NCI-H1694 treated with DMSO at 0.1 percent for 48 hours (cell line): ENCODE measurements around the gene BCL2L13.

Source experiments
- DNase-seq: peaks from one replicate; lab custom pipeline; 2025; lab: John Stamatoyannopoulos, UW

BCL2L13 gene

DNA sequence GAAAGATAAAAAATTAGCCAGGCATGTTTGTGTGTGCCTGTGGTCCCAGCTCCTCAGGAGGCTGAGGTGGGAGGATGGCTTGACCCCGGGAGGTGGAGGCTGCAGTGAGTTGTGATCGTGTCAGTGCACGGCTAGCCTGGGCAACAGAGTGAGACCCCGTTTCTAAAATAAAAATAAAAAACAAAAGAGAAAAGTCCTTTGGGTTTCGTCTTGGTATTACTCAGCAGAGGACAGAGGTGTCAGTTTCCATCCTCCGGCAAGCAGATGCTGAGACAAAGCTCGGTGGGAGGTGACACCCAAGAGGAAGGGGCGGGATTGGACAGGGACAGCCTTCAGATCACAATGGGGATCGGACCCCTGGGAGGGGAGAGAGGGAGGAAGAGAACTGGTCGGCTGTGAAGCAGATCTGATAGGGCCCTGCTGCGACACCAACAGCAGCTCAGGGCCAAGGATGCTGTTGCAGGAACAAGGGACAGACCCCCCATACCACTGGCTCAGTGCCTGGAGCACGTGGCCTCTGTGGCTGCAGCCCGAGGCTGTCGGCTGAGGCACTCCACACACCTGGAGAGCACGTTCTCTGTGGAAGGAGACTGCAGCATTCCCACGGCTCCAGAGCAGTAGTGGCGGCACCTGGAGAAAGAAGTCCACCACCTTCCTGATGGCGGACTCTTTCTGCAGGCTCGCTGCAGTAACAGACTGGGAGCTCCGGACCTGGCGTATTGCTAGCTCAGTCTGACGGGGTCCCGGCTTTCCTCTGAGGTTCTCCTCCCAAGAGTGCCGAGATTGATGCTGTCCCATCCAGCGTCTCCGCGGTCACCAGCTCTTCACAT, 140.9 kb downstream of the BCL2L13 start:
- no peak for DNase-seq

DNA sequence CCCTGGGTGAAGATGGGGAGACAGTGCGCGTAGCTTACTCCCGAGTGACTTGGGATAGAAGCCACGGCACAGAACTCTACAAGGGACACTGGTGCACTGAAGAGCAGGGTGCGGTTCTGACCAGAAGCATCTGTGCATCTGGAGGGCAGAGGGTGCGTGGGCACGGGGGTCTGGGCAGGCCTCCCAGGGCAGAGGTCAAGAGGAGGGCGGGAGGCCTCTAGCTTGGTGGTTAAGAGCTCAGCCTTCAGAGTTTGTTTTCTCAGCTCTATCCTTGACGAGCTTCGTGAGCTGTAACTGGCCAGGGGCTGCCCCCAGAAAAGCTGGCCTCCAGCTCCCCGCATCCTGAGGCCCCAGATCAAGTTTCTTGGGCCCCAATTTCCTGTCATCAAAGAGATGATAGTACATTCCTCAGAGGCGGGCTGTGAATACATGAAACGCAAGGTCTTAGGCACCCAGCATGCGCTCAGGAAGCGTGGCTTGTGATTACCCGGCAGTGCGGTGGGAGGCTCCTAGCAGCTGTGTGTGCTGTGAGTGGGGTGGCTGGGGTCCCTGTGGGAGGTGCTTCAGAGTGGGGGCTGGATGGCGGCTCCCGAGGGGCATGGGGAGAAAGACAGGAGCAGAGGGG, 141.7 kb downstream of the BCL2L13 start:
- DNase-seq, result no peak
